Measurements from ENCODE around the gene SEMA6B. TPM values are rescaled to one million over a fixed set of nuclear protein-coding genes. Genes with fewer than 3 reads are reported as not detected.

SEMA6B gene
- total RNA-seq, 1 donor from 2014 or later: 12.3 TPM

DNA sequence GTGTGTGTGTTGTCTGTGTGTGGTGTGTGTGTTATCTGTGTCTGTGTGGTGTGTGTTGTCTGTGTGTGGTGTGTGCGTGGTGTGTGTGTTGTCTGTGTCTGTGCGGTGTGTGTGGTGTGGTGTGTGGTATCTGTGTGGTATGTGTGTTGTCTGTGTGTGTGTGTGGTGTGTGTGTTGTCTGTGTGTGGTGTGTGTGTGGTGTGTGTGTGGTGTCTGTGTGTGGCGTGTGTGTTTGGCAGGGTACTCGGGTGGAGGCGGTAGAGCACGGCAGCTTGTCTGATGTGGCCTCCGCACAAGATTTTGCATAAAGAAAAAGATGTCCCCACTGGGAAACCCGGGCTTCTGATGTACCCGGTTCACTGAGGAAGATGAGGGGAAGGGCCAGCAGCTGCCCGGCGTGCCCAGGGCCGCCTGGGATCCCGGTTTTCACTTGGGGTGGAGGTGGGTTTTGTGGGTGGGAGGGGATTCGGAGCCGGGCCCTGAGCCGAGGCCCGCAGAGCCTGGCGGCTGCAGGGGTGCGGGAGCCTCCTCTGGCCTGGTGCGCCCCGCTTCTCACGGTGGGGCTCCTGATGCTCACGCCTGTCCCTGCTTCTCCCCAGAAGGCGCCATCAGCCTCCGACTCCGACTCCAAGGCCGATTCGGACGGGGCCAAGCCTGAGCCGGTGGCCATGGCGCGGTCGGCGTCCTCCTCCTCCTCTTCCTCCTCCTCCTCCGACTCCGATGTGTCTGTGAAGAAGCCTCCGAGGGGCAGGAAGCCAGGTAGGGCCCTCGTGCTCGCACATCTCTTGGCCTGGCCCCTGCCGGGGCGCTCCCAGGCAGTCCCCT is 66.2 kb downstream of the SEMA6B start:
- no peak for DNase-seq (ENCODE audit: low spot score)

Other genes starting within 250 kb of the SEMA6B start
- 66.8 TPM for gene STAP2, start 220.9 kb downstream of the SEMA6B start, total RNA-seq
- gene MPND, start 216.1 kb downstream of the SEMA6B start, total RNA-seq: 30.6 TPM
- 78.5 TPM for gene SH3GL1, start 159.1 kb downstream of the SEMA6B start, total RNA-seq
- 23.0 TPM for gene CHAF1A, start 157.0 kb downstream of the SEMA6B start, total RNA-seq
- 107 TPM for gene UBXN6, start 101.9 kb downstream of the SEMA6B start, total RNA-seq
- 45.9 TPM for gene HDGFL2, start 87.4 kb downstream of the SEMA6B start, total RNA-seq
- gene PLIN4, start 41.2 kb downstream of the SEMA6B start, total RNA-seq: 27.1 TPM
- 30.3 TPM for gene PLIN5, start 24.5 kb downstream of the SEMA6B start, total RNA-seq
- gene LRG1, start 19.6 kb downstream of the SEMA6B start, total RNA-seq: 19.4 TPM
- 3.9 TPM for gene TNFAIP8L1, start 79.8 kb upstream of the SEMA6B start, total RNA-seq
- 58.3 TPM for gene MYDGF, start 110.7 kb upstream of the SEMA6B start, total RNA-seq
- gene DPP9, start 164.2 kb upstream of the SEMA6B start, total RNA-seq: 94.8 TPM
- 12.2 TPM for gene FEM1A, start 232.1 kb upstream of the SEMA6B start, total RNA-seq

All from ureter (tissue), 1 donor.